H9 (cell line): Measurements from ENCODE around the gene ACVR2B. TPM values are rescaled to one million over a fixed set of nuclear protein-coding genes. Genes with fewer than 3 reads are reported as not detected.

Experiments
- DNase-seq: peaks from one replicate; pipeline ENCODE4 v3.0.0-alpha.2; 2017
- H2AFZ ChIP-seq: one replicate; pipeline ENCODE4 v1.6.1; 2013; ENCODE audit warnings: mild to moderate bottlenecking, low read length, control low read depth, moderate library complexity
- H2AK5ac ChIP-seq: 2 replicates; pipeline ENCODE4 v1.6.1; 2013; ENCODE audit warnings: low read length, control low read depth, mixed read lengths; ENCODE audit not compliant: insufficient read length
- H2BK120ac ChIP-seq: one replicate; pipeline ENCODE4 v1.6.1; 2013; ENCODE audit warnings: low read depth, mild to moderate bottlenecking, low read length, control low read depth, inconsistent platforms; ENCODE audit not compliant: poor library complexity, severe bottlenecking
- H2BK12ac ChIP-seq: 2 replicates; pipeline ENCODE4 v1.6.1; 2013; ENCODE audit warnings: low read length, control low read depth, mixed read lengths, low read depth; ENCODE audit not compliant: insufficient read length
- H2BK15ac ChIP-seq: 2 replicates; pipeline ENCODE4 v1.6.1; 2013; ENCODE audit warnings: low read depth, low read length, control low read depth
- H2BK20ac ChIP-seq: one replicate; pipeline ENCODE4 v1.6.1; 2013; ENCODE audit warnings: low read depth, mild to moderate bottlenecking, low read length, control low read depth, inconsistent platforms; ENCODE audit not compliant: poor library complexity, severe bottlenecking
- H2BK5ac ChIP-seq: 2 replicates; pipeline ENCODE4 v1.6.1; 2013; ENCODE audit warnings: low read length, control low read depth, mixed read lengths; ENCODE audit not compliant: insufficient read length
- H3K14ac ChIP-seq: 2 replicates; pipeline ENCODE4 v1.6.1; 2013; ENCODE audit warnings: low read length, control low read depth; ENCODE audit not compliant: insufficient read depth
- H3K18ac ChIP-seq: 2 replicates; pipeline ENCODE4 v1.6.1; 2013; ENCODE audit warnings: low read depth, mild to moderate bottlenecking, mixed read lengths, low read length, control low read depth; ENCODE audit not compliant: insufficient read length
- H3K23ac ChIP-seq: 2 replicates; pipeline ENCODE4 v1.6.1; 2013; ENCODE audit warnings: low read length, control low read depth, mixed read lengths, low read depth; ENCODE audit not compliant: insufficient read length
- H3K23me2 ChIP-seq: 2 replicates; pipeline ENCODE4 v1.6.1; 2013; ENCODE audit warnings: low read depth, mild to moderate bottlenecking, mixed read lengths, low read length, control low read depth; ENCODE audit not compliant: insufficient read length, poor library complexity, severe bottlenecking
- H3K27ac ChIP-seq: 2 replicates; pipeline ENCODE4 v1.5.1; 2013; ENCODE audit warnings: low read length, control low read depth, mixed read lengths, low read depth; ENCODE audit not compliant: insufficient read length
- H3K27me3 ChIP-seq: 2 replicates; pipeline ENCODE4 v1.6.1; 2013; ENCODE audit warnings: low read length, control low read depth, inconsistent platforms; ENCODE audit not compliant: insufficient read depth
- H3K4ac ChIP-seq: 2 replicates; pipeline ENCODE4 v1.6.1; 2013; ENCODE audit warnings: low read depth, mild to moderate bottlenecking, control low read depth, inconsistent platforms, low read length, moderate library complexity
- H3K4me1 ChIP-seq: 2 replicates; pipeline ENCODE4 v1.6.1; 2013; ENCODE audit warnings: low read length, control low read depth, inconsistent platforms; ENCODE audit not compliant: insufficient read depth
- H3K4me2 ChIP-seq: 2 replicates; pipeline ENCODE4 v1.6.1; 2013; ENCODE audit warnings: low read length, control low read depth, mixed read lengths; ENCODE audit not compliant: insufficient read length, insufficient read depth
- H3K56ac ChIP-seq: 2 replicates; pipeline ENCODE4 v1.6.1; 2013; ENCODE audit warnings: low read depth, mild to moderate bottlenecking, mixed read lengths, low read length, control low read depth; ENCODE audit not compliant: insufficient read length
- H3K79me1 ChIP-seq: 2 replicates; pipeline ENCODE4 v1.6.1; 2013; ENCODE audit warnings: low read depth, mild to moderate bottlenecking, moderate library complexity, low read length, control low read depth, inconsistent platforms; ENCODE audit not compliant: insufficient read depth, poor library complexity, severe bottlenecking
- H3K79me2 ChIP-seq: 2 replicates; pipeline ENCODE4 v1.6.1; 2013; ENCODE audit warnings: low read length, control low read depth, inconsistent platforms; ENCODE audit not compliant: insufficient read depth
- H3K9ac ChIP-seq: 2 replicates; pipeline ENCODE4 v1.6.1; 2013; ENCODE audit warnings: low read length, control low read depth, mixed read lengths; ENCODE audit not compliant: insufficient read length; ENCODE audit errors: extremely low read depth
- H3K9me3 ChIP-seq: one replicate; pipeline ENCODE4 v1.6.1; 2013; ENCODE audit warnings: low read depth, low read length, inconsistent platforms; ENCODE audit not compliant: control insufficient read depth
- H3T11ph ChIP-seq: one replicate; pipeline ENCODE4 v1.6.1; 2013; ENCODE audit warnings: mild to moderate bottlenecking, low read length, control low read depth, inconsistent platforms
- H4K20me1 ChIP-seq: one replicate; pipeline ENCODE4 v1.6.1; 2013; ENCODE audit not compliant: control insufficient read depth, insufficient read length, insufficient read depth
- H4K5ac ChIP-seq: 2 replicates; pipeline ENCODE4 v1.6.1; 2013; ENCODE audit warnings: low read depth, mild to moderate bottlenecking, mixed read lengths, low read length, control low read depth; ENCODE audit not compliant: insufficient read length
- H4K8ac ChIP-seq: replicated peaks from 2 replicates; pipeline ENCODE4 v1.6.1; 2013; ENCODE audit warnings: low read length, control low read depth, mixed read lengths, low read depth; ENCODE audit not compliant: insufficient read length
- H4K91ac ChIP-seq: 2 replicates; pipeline ENCODE4 v1.6.1; 2013; ENCODE audit warnings: low read depth, mild to moderate bottlenecking, moderate library complexity, mixed read lengths, low read length, control low read depth; ENCODE audit not compliant: insufficient read length
- H3K27ac Mint-ChIP-seq, 3 experiments: 2 replicates in 2 of 3; 3 replicates in 1 of 3; pipeline ENCODE4 v1.8.0; 2020 to 2021; ENCODE audit warnings: mixed read lengths in 3 of 3, mild to moderate bottlenecking in 1 of 3, moderate library complexity in 1 of 3
- H3K27me3 Mint-ChIP-seq: 2 replicates; pipeline ENCODE4 v1.8.0; 2021; ENCODE audit warnings: low read depth, mild to moderate bottlenecking, moderate library complexity, mixed read lengths
- H3K36me3 Mint-ChIP-seq, 3 experiments: 2 replicates in 2 of 3; 3 replicates in 1 of 3; pipeline ENCODE4 v1.8.0; 2020 to 2021; ENCODE audit warnings: low read depth in 3 of 3, mixed read lengths in 3 of 3; ENCODE audit not compliant: insufficient read depth in 1 of 3
- H3K4me1 Mint-ChIP-seq, 2 experiments: 2 replicates each; pipeline ENCODE4 v1.8.0; 2020; ENCODE audit warnings: mixed read lengths in 2 of 2
- H3K4me3 Mint-ChIP-seq, 2 experiments: 2 replicates in 1 of 2; 3 replicates in 1 of 2; pipeline ENCODE4 v1.8.0; 2020 to 2021; ENCODE audit warnings: mild to moderate bottlenecking in 2 of 2, mixed read lengths in 2 of 2, moderate library complexity in 1 of 2
- H3K9me3 Mint-ChIP-seq, 2 experiments: 2 replicates in 1 of 2; 3 replicates in 1 of 2; pipeline ENCODE4 v1.8.0; 2020; ENCODE audit warnings: mild to moderate bottlenecking in 2 of 2, mixed read lengths in 2 of 2, moderate library complexity in 1 of 2
- CTCF ChIP-seq: fragments of 200-600 bp; sonication (generic); conservative IDR thresholded peaks from 3 replicates; pipeline ENCODE4 v1.8.0; 2021; ENCODE audit warnings: antibody characterized with exemption, mild to moderate bottlenecking
- WGBS: extraction: QIAGEN DNeasy Blood & Tissue Kit; methylation state at CpG from one replicate; pipeline ENCODE4 v1.1.7; 2013; ENCODE audit warnings: missing lambda C conversion rate, low lambda C conversion rate, mixed read lengths; ENCODE audit not compliant: insufficient read length; ENCODE audit errors: extremely low coverage; 5-methylcytosine and 5-hydroxymethylcytosine counted together
- total RNA-seq: library from RNA; stranded (reverse); gene quantifications from 2 replicates; pipeline ENCODE4 v1.2.1, GENCODE V29; 2021

ACVR2B gene
- total RNA-seq, 1 experiment from 2014 or later, result 105 TPM

- Histone ChIP-seq H2BK5ac (no peak overlapping the region), H3K18ac (no peak overlapping the region), H3K79me1 (no peaks in the 10 kb centered on the region), H3K79me2 (no peaks in the 10 kb centered on the region), H3K23me2 (peaks cover 4% of the 10 kb centered on the region), H2BK12ac (no peak overlapping the region), H3K4ac (no peak overlapping the region), H3K27me3 (no peaks in the 10 kb centered on the region), H4K20me1 (no peaks in the 10 kb centered on the region), H3K23ac (no peak overlapping the region), H2AK5ac (no peak overlapping the region), H3K27ac (no peak overlapping the region), H2BK120ac (no peak overlapping the region), H3K9ac (no peak overlapping the region), H3T11ph (no peak overlapping the region), H2AFZ (no peak overlapping the region), H3K4me1 (no peaks in the 10 kb centered on the region), H2BK20ac (no peak overlapping the region), H3K4me2 (peak overlapping the region; percentile 72), H4K91ac (no peak overlapping the region), H4K5ac (no peak overlapping the region), H3K9me3 (no peaks in the 10 kb centered on the region), H3K56ac (no peak overlapping the region), H4K8ac (no peak overlapping the region), H3K14ac (no peak overlapping the region), H2BK15ac (no peak overlapping the region)
- Mint-ChIP-seq H3K36me3 (peaks cover 5 to 25% (median 9%) of the 10 kb centered on the region in 3 experiments; a peak in 5 of 7 replicates), H3K27me3 (no peaks in the 10 kb centered on the region), H3K4me1 (peaks cover 7% of the 10 kb centered on the region in 2 experiments), H3K4me3 (peak overlapping the region; percentile 95 to 96), H3K27ac (no peak overlapping the region), H3K9me3 (no peaks in the 10 kb centered on the region)
- no peak for DNase-seq
- no CpG with 5 or more reads among the region's 4 CpGs for WGBS
- TF ChIP-seq CTCF, result no peak
Measured at GRCh38 chr3:38497031-38497430, 43.3 kb downstream of the ACVR2B start.
